IMR-90 (cell line): ENCODE results near the gene RAB15. TPM values are rescaled to one million over a fixed set of nuclear protein-coding genes. Genes with fewer than 3 reads are reported as not detected.

ENCODE experiments used
- ATAC-seq: fragments of 200-7000 bp; cut with Tn5 transposase; 2 replicates; pipeline ENCODE4 v1.9.1; 2020; ENCODE audit warnings: low read depth, mild to moderate bottlenecking, moderate library complexity
- BruUV-seq: library from RNA; stranded (reverse); fragments of 400-500 nt; replicated peaks from 2 replicates; lab custom pipeline; 2021; lab: Mats Ljungman, UMichigan
- CTCF ChIA-PET: fragments of 300-600 bp; formaldehyde crosslinking; extraction: SDS; loops from one replicate; lab custom pipeline; 2021; ENCODE audit warnings: antibody characterized with exemption; lab: Yijun Ruan, JAX
- POLR2A ChIA-PET: fragments of 300-600 bp; sonication (Branson Sonifier 250); formaldehyde crosslinking; loops from one replicate; lab custom pipeline; 2022; ENCODE audit warnings: antibody characterized with exemption; ENCODE audit not compliant: unreplicated experiment; lab: Charles Lee
- DNase-seq: peaks from one replicate; pipeline ENCODE4 v3.0.0; 2013
- H2AFZ ChIP-seq: replicated peaks from 2 replicates; pipeline ENCODE3; 2013; ENCODE audit warnings: low read length, mild to moderate bottlenecking; ENCODE audit not compliant: poor library complexity
- H2AK5ac ChIP-seq: 2 replicates; pipeline ENCODE4 v1.6.1; 2013; ENCODE audit warnings: low read depth, low read length, inconsistent platforms
- H2AK9ac ChIP-seq: replicated peaks from 2 replicates; pipeline ENCODE3; 2013; ENCODE audit warnings: mild to moderate bottlenecking, low read depth, low read length, moderate library complexity; ENCODE audit not compliant: poor library complexity
- H2BK120ac ChIP-seq: 2 replicates; pipeline ENCODE4 v1.6.1; 2013; ENCODE audit warnings: low read depth, low read length, inconsistent platforms
- H2BK15ac ChIP-seq: 3 replicates; pipeline ENCODE4 v1.6.1; 2013; ENCODE audit warnings: low read depth, low read length, inconsistent platforms
- H2BK20ac ChIP-seq: 2 replicates; pipeline ENCODE4 v1.6.1; 2013; ENCODE audit warnings: low read depth, mild to moderate bottlenecking, inconsistent platforms, low read length, moderate library complexity
- H2BK5ac ChIP-seq: 2 replicates; pipeline ENCODE4 v1.6.1; 2013; ENCODE audit warnings: mild to moderate bottlenecking, low read depth, low read length, inconsistent platforms; ENCODE audit not compliant: poor library complexity, severe bottlenecking
- H3K14ac ChIP-seq: replicated peaks from 2 replicates; pipeline ENCODE4 v1.6.1; 2013; ENCODE audit warnings: low read depth, low read length, inconsistent platforms
- H3K18ac ChIP-seq: 2 replicates; pipeline ENCODE4 v1.6.1; 2013; ENCODE audit warnings: low read depth, low read length, control low read depth
- H3K23ac ChIP-seq: 2 replicates; pipeline ENCODE4 v1.6.1; 2013; ENCODE audit warnings: low read depth, low read length, inconsistent platforms
- H3K27ac ChIP-seq: 2 replicates; pipeline ENCODE4 v1.5.1; 2013; ENCODE audit warnings: mild to moderate bottlenecking, control low read depth, low read length; ENCODE audit not compliant: insufficient read depth
- H3K27me3 ChIP-seq: 2 replicates; pipeline ENCODE4 v1.6.1; 2013; ENCODE audit warnings: low read length; ENCODE audit not compliant: control insufficient read depth, insufficient read depth
- H3K36me3 ChIP-seq: 2 replicates; pipeline ENCODE4 v1.6.1; 2013; ENCODE audit warnings: low read length, mixed read lengths; ENCODE audit not compliant: control insufficient read depth, insufficient read depth
- H3K4ac ChIP-seq: 2 replicates; pipeline ENCODE4 v1.6.1; 2013; ENCODE audit warnings: low read depth, low read length, inconsistent platforms
- H3K4me1 ChIP-seq: 2 replicates; pipeline ENCODE4 v1.6.1; 2013; ENCODE audit warnings: low read length, mixed read lengths; ENCODE audit not compliant: control insufficient read depth, insufficient read depth
- H3K4me2 ChIP-seq: 2 replicates; pipeline ENCODE4 v1.6.1; 2013; ENCODE audit warnings: low read depth, mild to moderate bottlenecking, control low read depth, low read length, moderate library complexity
- H3K4me3 ChIP-seq: 2 replicates; pipeline ENCODE4 v1.5.1; 2013; ENCODE audit warnings: low read depth, mild to moderate bottlenecking, control low read depth, low read length, moderate library complexity; ENCODE audit not compliant: insufficient read depth
- H3K56ac ChIP-seq: 2 replicates; pipeline ENCODE4 v1.6.1; 2013; ENCODE audit warnings: low read length, inconsistent platforms; ENCODE audit not compliant: insufficient read depth; ENCODE audit errors: extremely low read depth
- H3K79me1 ChIP-seq, 2 experiments: 2 replicates each; pipeline ENCODE4 v1.6.1; 2013; ENCODE audit warnings: low read length in 2 of 2, inconsistent platforms in 1 of 2, low read depth in 1 of 2
- H3K9ac ChIP-seq: 2 replicates; pipeline ENCODE4 v1.6.1; 2013; ENCODE audit warnings: low read depth, low read length, control low read depth
- H3K9me1 ChIP-seq: 2 replicates; pipeline ENCODE4 v1.6.1; 2013; ENCODE audit warnings: low read length, inconsistent platforms; ENCODE audit not compliant: insufficient read depth
- H3K9me3 ChIP-seq: 2 replicates; pipeline ENCODE4 v1.6.1; 2013; ENCODE audit warnings: low read length; ENCODE audit not compliant: control insufficient read depth, insufficient read depth
- H4K20me1 ChIP-seq: 2 replicates; pipeline ENCODE4 v1.6.1; 2013; ENCODE audit warnings: low read length, inconsistent platforms; ENCODE audit not compliant: insufficient read depth
- H4K5ac ChIP-seq: 2 replicates; pipeline ENCODE4 v1.6.1; 2013; ENCODE audit warnings: mild to moderate bottlenecking, low read depth, low read length, control low read depth
- H4K8ac ChIP-seq, 2 experiments: 2 replicates each; pipeline ENCODE4 v1.6.1; 2013; ENCODE audit warnings: low read depth in 2 of 2, low read length in 2 of 2, control low read depth in 1 of 2, inconsistent platforms in 1 of 2
- H4K91ac ChIP-seq: 2 replicates; pipeline ENCODE4 v1.6.1; 2013; ENCODE audit warnings: low read depth, low read length, inconsistent platforms; ENCODE audit not compliant: insufficient read depth
- CEBPB ChIP-seq: IDR thresholded peaks from 2 replicates; pipeline ENCODE4 v1.6.1; 2012; ENCODE audit warnings: low read depth, low read length, improper control_type of control experiment
- FOS ChIP-seq: fragments of 150-350 bp; IDR thresholded peaks from 2 replicates; pipeline ENCODE4 v1.6.1; 2016; ENCODE audit warnings: low read depth, low read length
- USF2 ChIP-seq: fragments of 150-350 bp; IDR thresholded peaks from 2 replicates; pipeline ENCODE4 v1.6.1; 2017; ENCODE audit warnings: mild to moderate bottlenecking, antibody characterized with exemption, low read length, low read depth
- WGBS, 2 experiments: methylation state at CpG; one replicate each; pipeline versions ENCODE4 v1.1.5 to v1.1.7; 2013; ENCODE audit warnings: missing lambda C conversion rate in 2 of 2; ENCODE audit not compliant: insufficient read length in 1 of 2; ENCODE audit errors: extremely low coverage in 2 of 2; 5-methylcytosine and 5-hydroxymethylcytosine counted together
- dilution Hi-C: fragments of 300-500 bp; cut with HindIII; formaldehyde crosslinking; loops from one replicate; pipeline ENCODE4 v1.14.3; 2018; ENCODE audit warnings: low sequenced_read_pairs; ENCODE audit not compliant: unreplicated experiment
- in situ Hi-C: fragments of 300-500 bp; cut with MboI; formaldehyde crosslinking; loops from 3 replicates; pipeline ENCODE4 v1.14.3; 2019; ENCODE audit warnings: low sequenced_read_pairs, inconsistent platforms, mixed read lengths
- intact Hi-C: fragments of 100-400 bp; cut with micrococcal nuclease; formaldehyde crosslinking; loops from 2 replicates; pipeline ENCODE4 v1.10.0; 2022
- polyA plus RNA-seq, 3 experiments: library from polyadenylated mRNA; depleted of rRNA; stranded (reverse); fragments of >200 nt; gene quantifications; 2 replicates each; pipeline ENCODE4 v1.2.3, GENCODE V29; 2012; ENCODE audit warnings: low replicate concordance in 1 of 3
- total RNA-seq: library from RNA; depleted of rRNA; stranded (reverse); fragments of >200 nt; gene quantifications from 2 replicates; pipeline ENCODE4 v1.2.3, GENCODE V29; 2012
- TF ChIP-seq, protein P1 (sequence below): fragments of 150-350 bp; IDR thresholded peaks from 2 replicates; pipeline ENCODE4 v1.6.1; 2016; ENCODE audit warnings: low read depth, mild to moderate bottlenecking, low read length, moderate library complexity, borderline replicate concordance

The RAB15 gene
- total and polyA plus RNA-seq, 2 of the 4 experiments (the other 2 are of a cell fraction), result 3.4 to 7.8 TPM

DNA sequence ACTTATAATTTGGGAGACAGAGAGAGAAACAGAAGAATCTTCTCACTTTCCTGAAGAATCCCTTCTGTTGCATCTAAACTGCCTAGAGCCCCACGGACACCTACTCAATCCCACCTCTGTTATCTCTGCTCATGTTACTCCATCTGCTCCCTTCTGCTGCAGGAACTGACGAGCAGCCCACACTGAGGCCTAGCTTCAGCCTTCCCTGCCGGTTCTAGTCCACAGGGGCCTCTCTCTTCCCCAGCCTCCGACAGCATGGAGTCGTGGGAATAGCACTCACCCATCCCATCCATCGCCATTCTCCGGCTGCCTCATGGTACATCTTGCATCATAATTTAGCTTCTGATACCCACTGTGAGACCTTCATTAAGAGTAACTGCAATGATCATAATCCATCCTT lies 4.0 kb downstream of the RAB15 start:
- no peak overlapping the region for H2BK120ac ChIP-seq
- intact Hi-C loops (no loop called here), in situ Hi-C loops (no loop called here), dilution Hi-C loops (no loop called here)
- H3K4me1 ChIP-seq, result peaks cover 6% of the 10 kb centered on the region
- H4K91ac ChIP-seq, result no peak overlapping the region
- no peaks in the 10 kb centered on the region for H3K9me3 ChIP-seq
- no peaks in the 10 kb centered on the region for H3K27me3 ChIP-seq
- no peak overlapping the region for H3K27ac ChIP-seq
- no peak overlapping the region for H2BK5ac ChIP-seq
- no peak for ATAC-seq
- no peak overlapping the region for H3K4me3 ChIP-seq
- no peak overlapping the region for H3K9ac ChIP-seq
- H3K14ac ChIP-seq, result no peak overlapping the region
- no peak overlapping the region for H2AK9ac ChIP-seq
- H3K18ac ChIP-seq, result no peak overlapping the region
- no peak overlapping the region for H4K8ac ChIP-seq
- no peak overlapping the region for H4K5ac ChIP-seq
- no peak for DNase-seq
- H2AK5ac ChIP-seq, result no peak overlapping the region
- WGBS, 2 experiments, result 78% methylated on average over 5 of the region's 7 CpGs; no CpG with 5 or more reads in 1 of the 2 experiments
- H3K56ac ChIP-seq, result no peak overlapping the region
- H2BK15ac ChIP-seq, result no peak overlapping the region
- H2BK20ac ChIP-seq, result no peak overlapping the region
- CTCF ChIA-PET, result no interaction called here
- no TSS peak for BruUV-seq
- H2AFZ ChIP-seq, result no peak overlapping the region
- no peaks in the 10 kb centered on the region; a peak in 2 of 4 replicates for H3K79me1 ChIP-seq
- H3K9me1 ChIP-seq, result no peaks in the 10 kb centered on the region
- H4K20me1 ChIP-seq, result no peaks in the 10 kb centered on the region
- TF ChIP-seq CEBPB, result 0 out of 2 replicates have a peak, but pooled peaks have one; percentile 36
- no peak for TF ChIP-seq USF2
- TF ChIP-seq, protein P1, sequence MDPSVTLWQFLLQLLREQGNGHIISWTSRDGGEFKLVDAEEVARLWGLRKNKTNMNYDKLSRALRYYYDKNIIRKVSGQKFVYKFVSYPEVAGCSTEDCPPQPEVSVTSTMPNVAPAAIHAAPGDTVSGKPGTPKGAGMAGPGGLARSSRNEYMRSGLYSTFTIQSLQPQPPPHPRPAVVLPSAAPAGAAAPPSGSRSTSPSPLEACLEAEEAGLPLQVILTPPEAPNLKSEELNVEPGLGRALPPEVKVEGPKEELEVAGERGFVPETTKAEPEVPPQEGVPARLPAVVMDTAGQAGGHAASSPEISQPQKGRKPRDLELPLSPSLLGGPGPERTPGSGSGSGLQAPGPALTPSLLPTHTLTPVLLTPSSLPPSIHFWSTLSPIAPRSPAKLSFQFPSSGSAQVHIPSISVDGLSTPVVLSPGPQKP, result no peak
- no peak for TF ChIP-seq FOS
- H3K4ac ChIP-seq, result no peak overlapping the region
- H3K36me3 ChIP-seq, result no peaks in the 10 kb centered on the region; the same call in 1 of the 2 replicates
- H3K23ac ChIP-seq, result no peak overlapping the region
- no peak overlapping the region for H3K4me2 ChIP-seq
- POLR2A ChIA-PET, result no interaction called here
